ENCODE results near the gene POC1A. TPM values are rescaled to one million over a fixed set of nuclear protein-coding genes. Genes with fewer than 3 reads are reported as not detected.

The POC1A gene
- total RNA-seq, 1 experiment from 2014 or later, result 25.7 TPM

DNA sequence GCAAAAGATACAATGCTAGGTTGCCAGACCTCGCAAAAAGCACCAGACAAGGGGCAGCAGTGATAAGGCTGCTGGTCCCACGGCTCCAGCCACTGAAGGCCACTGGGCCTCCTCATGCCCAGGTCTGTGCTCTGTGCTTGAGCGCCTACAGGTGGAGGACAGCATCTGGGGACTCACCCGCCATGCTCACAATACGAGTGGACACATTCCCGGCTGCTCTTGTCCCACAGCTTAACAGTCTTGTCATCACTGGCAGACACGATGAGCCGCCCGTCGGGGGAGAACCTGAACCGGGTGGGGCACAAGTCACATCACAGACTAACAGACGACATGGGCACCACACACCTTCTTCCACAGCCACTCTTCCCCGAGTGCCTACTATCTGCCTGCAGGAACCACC, 7.4 kb downstream of the POC1A start:
- no TSS peak for BruUV-seq (replicated peaks)
- no peaks in the 10 kb centered on the region for H3K9me3 ChIP-seq (ENCODE audit: control insufficient read depth, insufficient read depth, low read depth, low read length)
- CTCF ChIA-PET, result no interaction called here
- ATAC-seq, result no peak
- no peak overlapping the region for H3K4me3 ChIP-seq (ENCODE audit: low read depth in 2 of 2, low read length in 2 of 2)
- no peak for DNase-seq (ENCODE audit: low read depth, low spot score)
- no peaks in the 10 kb centered on the region for H3K27me3 ChIP-seq (ENCODE audit: control insufficient read depth, insufficient read depth, low read length)
- no peaks in the 10 kb centered on the region for H3K4me1 ChIP-seq (ENCODE audit: control insufficient read depth, insufficient read depth, low read length)
- no peaks in the 10 kb centered on the region for H3K36me3 ChIP-seq (ENCODE audit: control insufficient read depth, insufficient read depth, low read length)
- in situ Hi-C loops (cut with HindIII; ENCODE audit: low pct_unique_long_range_greater_than_20kb, low sequenced_read_pairs) (no loop called here), intact Hi-C loops (cut with micrococcal nuclease; ENCODE audit: unreplicated experiment) (no loop called here)
- POLR2A ChIA-PET, result no interaction called here
- TF ChIP-seq POLR2AphosphoS5 (IDR thresholded peaks at IDR 0.05; ENCODE audit: low read depth, low read length), result no peak
- TF ChIP-seq TCF7L2 (IDR thresholded peaks at IDR 0.05; ENCODE audit: low read depth, low read length), result no peak
- TF ChIP-seq, protein P1, sequence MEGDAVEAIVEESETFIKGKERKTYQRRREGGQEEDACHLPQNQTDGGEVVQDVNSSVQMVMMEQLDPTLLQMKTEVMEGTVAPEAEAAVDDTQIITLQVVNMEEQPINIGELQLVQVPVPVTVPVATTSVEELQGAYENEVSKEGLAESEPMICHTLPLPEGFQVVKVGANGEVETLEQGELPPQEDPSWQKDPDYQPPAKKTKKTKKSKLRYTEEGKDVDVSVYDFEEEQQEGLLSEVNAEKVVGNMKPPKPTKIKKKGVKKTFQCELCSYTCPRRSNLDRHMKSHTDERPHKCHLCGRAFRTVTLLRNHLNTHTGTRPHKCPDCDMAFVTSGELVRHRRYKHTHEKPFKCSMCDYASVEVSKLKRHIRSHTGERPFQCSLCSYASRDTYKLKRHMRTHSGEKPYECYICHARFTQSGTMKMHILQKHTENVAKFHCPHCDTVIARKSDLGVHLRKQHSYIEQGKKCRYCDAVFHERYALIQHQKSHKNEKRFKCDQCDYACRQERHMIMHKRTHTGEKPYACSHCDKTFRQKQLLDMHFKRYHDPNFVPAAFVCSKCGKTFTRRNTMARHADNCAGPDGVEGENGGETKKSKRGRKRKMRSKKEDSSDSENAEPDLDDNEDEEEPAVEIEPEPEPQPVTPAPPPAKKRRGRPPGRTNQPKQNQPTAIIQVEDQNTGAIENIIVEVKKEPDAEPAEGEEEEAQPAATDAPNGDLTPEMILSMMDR (IDR thresholded peaks at IDR 0.05), result no peak
- TF ChIP-seq, protein P2, sequence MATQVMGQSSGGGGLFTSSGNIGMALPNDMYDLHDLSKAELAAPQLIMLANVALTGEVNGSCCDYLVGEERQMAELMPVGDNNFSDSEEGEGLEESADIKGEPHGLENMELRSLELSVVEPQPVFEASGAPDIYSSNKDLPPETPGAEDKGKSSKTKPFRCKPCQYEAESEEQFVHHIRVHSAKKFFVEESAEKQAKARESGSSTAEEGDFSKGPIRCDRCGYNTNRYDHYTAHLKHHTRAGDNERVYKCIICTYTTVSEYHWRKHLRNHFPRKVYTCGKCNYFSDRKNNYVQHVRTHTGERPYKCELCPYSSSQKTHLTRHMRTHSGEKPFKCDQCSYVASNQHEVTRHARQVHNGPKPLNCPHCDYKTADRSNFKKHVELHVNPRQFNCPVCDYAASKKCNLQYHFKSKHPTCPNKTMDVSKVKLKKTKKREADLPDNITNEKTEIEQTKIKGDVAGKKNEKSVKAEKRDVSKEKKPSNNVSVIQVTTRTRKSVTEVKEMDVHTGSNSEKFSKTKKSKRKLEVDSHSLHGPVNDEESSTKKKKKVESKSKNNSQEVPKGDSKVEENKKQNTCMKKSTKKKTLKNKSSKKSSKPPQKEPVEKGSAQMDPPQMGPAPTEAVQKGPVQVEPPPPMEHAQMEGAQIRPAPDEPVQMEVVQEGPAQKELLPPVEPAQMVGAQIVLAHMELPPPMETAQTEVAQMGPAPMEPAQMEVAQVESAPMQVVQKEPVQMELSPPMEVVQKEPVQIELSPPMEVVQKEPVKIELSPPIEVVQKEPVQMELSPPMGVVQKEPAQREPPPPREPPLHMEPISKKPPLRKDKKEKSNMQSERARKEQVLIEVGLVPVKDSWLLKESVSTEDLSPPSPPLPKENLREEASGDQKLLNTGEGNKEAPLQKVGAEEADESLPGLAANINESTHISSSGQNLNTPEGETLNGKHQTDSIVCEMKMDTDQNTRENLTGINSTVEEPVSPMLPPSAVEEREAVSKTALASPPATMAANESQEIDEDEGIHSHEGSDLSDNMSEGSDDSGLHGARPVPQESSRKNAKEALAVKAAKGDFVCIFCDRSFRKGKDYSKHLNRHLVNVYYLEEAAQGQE (IDR thresholded peaks at IDR 0.05; ENCODE audit: insufficient read depth in 1 of 2, low read depth in 2 of 2, low read length in 1 of 2), result no peak
- no peak for TF ChIP-seq SIN3A (IDR thresholded peaks at IDR 0.05; ENCODE audit: borderline replicate concordance, insufficient read depth, low read depth, low read length)
- H3K27ac ChIP-seq (ENCODE audit: low read length), result no peak overlapping the region

DNA sequence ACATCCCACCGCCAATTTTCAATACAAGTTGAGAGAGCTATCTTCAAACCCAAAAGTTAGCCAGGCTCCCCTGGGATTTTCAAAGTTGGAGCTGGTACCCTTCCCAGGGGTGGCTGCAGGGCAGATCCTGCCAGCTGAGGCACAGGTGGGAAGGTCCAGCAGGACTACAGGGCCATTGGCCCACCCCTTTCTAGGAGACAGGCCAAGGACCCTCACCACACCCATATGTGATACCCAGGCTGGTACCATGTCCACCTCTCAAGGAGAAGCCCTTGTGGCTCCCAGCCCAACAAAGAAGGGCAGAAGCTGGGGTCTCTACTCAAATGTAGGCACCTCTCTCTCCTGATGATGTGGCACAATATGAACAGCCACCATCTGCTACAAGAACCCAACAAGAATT, 8.0 kb downstream of the POC1A start:
- no peaks in the 10 kb centered on the region for H3K9me3 ChIP-seq (ENCODE audit: control insufficient read depth, insufficient read depth, low read depth, low read length)
- no peaks in the 10 kb centered on the region for H3K4me1 ChIP-seq (ENCODE audit: control insufficient read depth, insufficient read depth, low read length)
- BruUV-seq (replicated peaks), result no TSS peak
- DNase-seq (ENCODE audit: low read depth, low spot score) (no peak), ATAC-seq (no peak)
- intact Hi-C loops (cut with micrococcal nuclease; ENCODE audit: unreplicated experiment) (no loop called here), in situ Hi-C loops (cut with HindIII; ENCODE audit: low pct_unique_long_range_greater_than_20kb, low sequenced_read_pairs) (no loop called here)
- no peak overlapping the region for H3K27ac ChIP-seq (ENCODE audit: low read length)
- H3K27me3 ChIP-seq (ENCODE audit: control insufficient read depth, insufficient read depth, low read length), result no peaks in the 10 kb centered on the region
- H3K36me3 ChIP-seq (ENCODE audit: control insufficient read depth, insufficient read depth, low read length), result no peaks in the 10 kb centered on the region
- H3K4me3 ChIP-seq (ENCODE audit: low read depth in 2 of 2, low read length in 2 of 2), result no peak overlapping the region
- no peak for TF ChIP-seq SIN3A (IDR thresholded peaks at IDR 0.05; ENCODE audit: borderline replicate concordance, insufficient read depth, low read depth, low read length)
- TF ChIP-seq, protein P2 (IDR thresholded peaks at IDR 0.05; ENCODE audit: insufficient read depth in 1 of 2, low read depth in 2 of 2, low read length in 1 of 2), result no peak
- no peak for TF ChIP-seq POLR2AphosphoS5 (IDR thresholded peaks at IDR 0.05; ENCODE audit: low read depth, low read length)
- TF ChIP-seq TCF7L2 (IDR thresholded peaks at IDR 0.05; ENCODE audit: low read depth, low read length), result no peak
- TF ChIP-seq, protein P1 (IDR thresholded peaks at IDR 0.05), result no peak
- ChIA-PET CTCF (no interaction called here), POLR2A (interaction anchor here (0.6 kb wide), 1 partner anchor 8 kb away, joined by 17 read pairs; no protein-coding TSS in a partner anchor)

Data from Panc1 (cell line).